H1 (cell line): ENCODE results near the gene RAB10. TPM values are rescaled to one million over a fixed set of nuclear protein-coding genes. Genes with fewer than 3 reads are reported as not detected.

Experiments used
- CTCF ChIA-PET: fragments of 300-600 bp; sonication (Branson Sonifier 250); formaldehyde crosslinking; loops from one replicate; lab custom pipeline; 2021; ENCODE audit not compliant: partially characterized antibody; lab: Charles Lee
- POLR2A ChIA-PET: fragments of 300-600 bp; sonication (Branson Sonifier 250); formaldehyde crosslinking; loops from one replicate; lab custom pipeline; 2021; ENCODE audit warnings: inconsistent platforms; ENCODE audit not compliant: partially characterized antibody; lab: Charles Lee
- DNase-seq, 2 experiments: peaks; one replicate each; pipeline versions ENCODE4 v3.0.0 to v3.0.0-alpha.2; 2010 to 2022; ENCODE audit warnings: low spot score in 2 of 2, low read depth in 1 of 2, mixed read lengths in 1 of 2
- FAIRE-seq: peaks from 2 replicates; lab custom pipeline; 2011; peaks lifted over from hg19 to GRCh38; lab: Jason Lieb, UNC
- H2AFZ ChIP-seq: 2 replicates; pipeline ENCODE4 v1.8.1; 2012; ENCODE audit warnings: low read length, inconsistent platforms
- H2AK5ac ChIP-seq: 2 replicates; pipeline ENCODE4 v1.6.1; 2013; ENCODE audit warnings: low read depth, low read length
- H2BK120ac ChIP-seq: replicated peaks from 2 replicates; pipeline ENCODE3; 2013; ENCODE audit warnings: low read depth, low read length, inconsistent platforms
- H2BK12ac ChIP-seq: 2 replicates; pipeline ENCODE4 v1.6.1; 2013; ENCODE audit warnings: low read depth, low read length
- H2BK15ac ChIP-seq: 2 replicates; pipeline ENCODE4 v1.6.1; 2013; ENCODE audit warnings: low read length
- H2BK20ac ChIP-seq: 2 replicates; pipeline ENCODE4 v1.6.1; 2013; ENCODE audit warnings: low read length
- H2BK5ac ChIP-seq: 2 replicates; pipeline ENCODE4 v1.6.1; 2013; ENCODE audit warnings: low read depth, low read length
- H3K14ac ChIP-seq: 2 replicates; pipeline ENCODE4 v1.6.1; 2013; ENCODE audit warnings: inconsistent platforms; ENCODE audit not compliant: insufficient read length
- H3K18ac ChIP-seq: 2 replicates; pipeline ENCODE4 v1.6.1; 2013; ENCODE audit warnings: low read length; ENCODE audit errors: extremely low read depth
- H3K23ac ChIP-seq: 2 replicates; pipeline ENCODE4 v1.6.1; 2013; ENCODE audit warnings: inconsistent platforms; ENCODE audit not compliant: insufficient read length
- H3K23me2 ChIP-seq: 2 replicates; pipeline ENCODE4 v1.6.1; 2013; ENCODE audit warnings: low read depth, low read length
- H3K27ac ChIP-seq: 2 replicates; pipeline ENCODE4 v1.6.1; 2011; ENCODE audit warnings: low read depth, low read length, inconsistent platforms
- H3K27me3 ChIP-seq, 4 experiments: replicated peaks in 1 of 4; 1 replicate in 1 of 4; 2 replicates in 3 of 4; pipeline versions ENCODE4 v1.6.1 to v1.8.1; 2011 to 2013; ENCODE audit warnings: low read length in 3 of 4, mild to moderate bottlenecking in 3 of 4, inconsistent platforms in 2 of 4, mixed read lengths in 2 of 4, moderate library complexity in 1 of 4; ENCODE audit not compliant: control insufficient read depth in 3 of 4, insufficient read depth in 3 of 4; ENCODE audit errors: extremely low read depth in 1 of 4
- H3K36me3 ChIP-seq, 4 experiments: 2 replicates each; pipeline versions ENCODE4 v1.6.1 to v1.8.1; 2011 to 2013; ENCODE audit warnings: mild to moderate bottlenecking in 4 of 4, low read length in 3 of 4, moderate library complexity in 2 of 4, control low read depth in 1 of 4, inconsistent platforms in 1 of 4; ENCODE audit not compliant: insufficient read depth in 4 of 4, control insufficient read depth in 2 of 4
- H3K4ac ChIP-seq: replicated peaks from 2 replicates; pipeline ENCODE3; 2013; ENCODE audit warnings: low read length, low read depth, mixed read lengths, inconsistent platforms; ENCODE audit not compliant: insufficient read length
- H3K4me1 ChIP-seq, 4 experiments: replicated peaks in 1 of 4; 1 replicate in 1 of 4; 2 replicates in 3 of 4; pipeline versions ENCODE4 v1.6.1 to v1.8.1; 2011 to 2013; ENCODE audit warnings: low read length in 3 of 4, inconsistent platforms in 2 of 4, mixed read lengths in 1 of 4; ENCODE audit not compliant: insufficient read depth in 4 of 4, control insufficient read depth in 3 of 4
- H3K4me2 ChIP-seq, 2 experiments: 2 replicates each; pipeline versions ENCODE4 v1.6.1 to v1.8.1; 2011 to 2013; ENCODE audit warnings: low read depth in 2 of 2, low read length in 2 of 2, control low read depth in 1 of 2, inconsistent platforms in 1 of 2, mild to moderate bottlenecking in 1 of 2; ENCODE audit not compliant: insufficient read depth in 1 of 2
- H3K4me3 ChIP-seq, 4 experiments: fragments of 200-600, 300-600 bp in 1 of 4; sonication (generic), shearing (Covaris generic), sonication (Bioruptor Twin) in 1 of 4; 2 replicates each; pipeline versions ENCODE4 v1.5.1 to v1.8.1; 2011 to 2016; ENCODE audit warnings: low read length in 4 of 4, low read depth in 3 of 4, control low read depth in 2 of 4, inconsistent platforms in 2 of 4, mild to moderate bottlenecking in 2 of 4, mixed read lengths in 1 of 4, moderate library complexity in 1 of 4; ENCODE audit not compliant: insufficient read depth in 2 of 4; ENCODE audit errors: extremely low read depth in 1 of 4
- H3K56ac ChIP-seq: replicated peaks from 2 replicates; pipeline ENCODE3; 2013; ENCODE audit warnings: low read depth, mild to moderate bottlenecking, mixed read lengths, low read length, inconsistent platforms; ENCODE audit not compliant: insufficient read length
- H3K79me1 ChIP-seq: 2 replicates; pipeline ENCODE4 v1.6.1; 2013; ENCODE audit warnings: low read depth, low read length, control low read depth
- H3K79me2 ChIP-seq, 2 experiments: 2 replicates each; pipeline versions ENCODE4 v1.6.1 to v1.8.1; 2012 to 2013; ENCODE audit warnings: low read length in 2 of 2, mild to moderate bottlenecking in 2 of 2, inconsistent platforms in 1 of 2; ENCODE audit not compliant: insufficient read depth in 2 of 2, control insufficient read depth in 1 of 2
- H3K9ac ChIP-seq, 4 experiments: replicated peaks in 1 of 4; 1 replicate in 1 of 4; 2 replicates in 3 of 4; pipeline versions ENCODE4 v1.6.1 to v1.8.1; 2011 to 2013; ENCODE audit warnings: low read depth in 3 of 4, low read length in 3 of 4, control low read depth in 2 of 4, mild to moderate bottlenecking in 2 of 4, moderate library complexity in 2 of 4, inconsistent platforms in 1 of 4; ENCODE audit errors: extremely low read depth in 1 of 4
- H3K9me3 ChIP-seq, 2 experiments: 2 replicates each; pipeline versions ENCODE4 v1.6.1 to v1.8.1; 2012 to 2013; ENCODE audit warnings: mild to moderate bottlenecking in 2 of 2, moderate library complexity in 2 of 2, control low read depth in 1 of 2, inconsistent platforms in 1 of 2, low read depth in 1 of 2, low read length in 1 of 2, mixed read lengths in 1 of 2; ENCODE audit not compliant: insufficient read depth in 2 of 2
- H4K20me1 ChIP-seq, 2 experiments: replicated peaks in 1 of 2; 2 replicates each; pipeline versions ENCODE3 to v1.8.1; 2011 to 2013; ENCODE audit warnings: inconsistent platforms in 2 of 2, low read length in 2 of 2, mild to moderate bottlenecking in 1 of 2; ENCODE audit not compliant: insufficient read depth in 2 of 2, control insufficient read depth in 1 of 2
- H4K5ac ChIP-seq: 2 replicates; pipeline ENCODE4 v1.6.1; 2013; ENCODE audit warnings: low read length, low read depth, mixed read lengths, inconsistent platforms; ENCODE audit not compliant: insufficient read length
- H4K8ac ChIP-seq: 2 replicates; pipeline ENCODE4 v1.8.0; 2013; ENCODE audit warnings: mild to moderate bottlenecking, moderate library complexity, low read length, inconsistent platforms; ENCODE audit not compliant: insufficient read depth; ENCODE audit errors: extremely low read depth
- H4K91ac ChIP-seq: replicated peaks from 2 replicates; pipeline ENCODE3; 2013; ENCODE audit warnings: low read length, mixed read lengths, inconsistent platforms; ENCODE audit not compliant: insufficient read length
- KDM4A ChIP-seq: IDR thresholded peaks from one replicate; pipeline ENCODE4 v1.7.1; 2012; ENCODE audit warnings: low read depth, mild to moderate bottlenecking, moderate library complexity, low read length, inconsistent platforms; ENCODE audit not compliant: severe bottlenecking
- POLR2A ChIP-seq, 2 experiments: IDR thresholded peaks; 1 replicate in 1 of 2; 2 replicates in 1 of 2; pipeline ENCODE4 v1.6.1; 2011; ENCODE audit warnings: low read depth in 2 of 2, low read length in 2 of 2, mild to moderate bottlenecking in 2 of 2; ENCODE audit errors: control extremely low read depth in 1 of 2
- POLR2AphosphoS5 ChIP-seq: IDR thresholded peaks from 2 replicates; pipeline ENCODE4 v1.6.1; 2011; ENCODE audit warnings: low read depth, low read length
- TAF7 ChIP-seq: optimal IDR thresholded peaks from 2 replicates; pipeline ENCODE3; 2011; ENCODE audit warnings: low read depth, mild to moderate bottlenecking, inconsistent platforms, low read length, moderate library complexity, borderline replicate concordance
- WGBS, 2 experiments: shearing (Covaris generic) in 1 of 2; methylation state at CpG; one replicate each; pipeline versions ENCODE4 v1.1.6 to v1.1.7; 2013 to 2015; ENCODE audit warnings: low lambda C conversion rate in 2 of 2, mixed read lengths in 2 of 2, inconsistent platforms in 1 of 2, low coverage in 1 of 2, missing lambda C conversion rate in 1 of 2; ENCODE audit not compliant: insufficient replicate concordance in 2 of 2, insufficient coverage in 1 of 2, insufficient read length in 1 of 2; ENCODE audit errors: extremely low coverage in 1 of 2, missing lambda C conversion rate in 1 of 2; 5-methylcytosine and 5-hydroxymethylcytosine counted together
- polyA plus RNA-seq, 7 experiments: library from polyadenylated mRNA; depleted of rRNA in 3 of 7; stranded (reverse) in 5 of 7; unstranded in 2 of 7; fragments of >200 nt in 5 of 7; fragments of 200-250 nt in 2 of 7; gene quantifications; 1 replicate in 5 of 7; 2 replicates in 1 of 7; 4 replicates in 1 of 7; pipeline versions ENCODE4 v1.2.1 to v1.2.3, GENCODE V29; 2011 to 2013; ENCODE audit warnings: missing spikeins in 2 of 7, mixed read lengths in 2 of 7
- total RNA-seq: library from RNA; stranded (reverse); fragmentation: NEBNext Ultra II Directional; extraction: Animal tissue kit (Norgen Biotek cat#: 25700); gene quantifications from 2 replicates; pipeline ENCODE4 v1.2.1, GENCODE V29; 2021
- TF ChIP-seq, protein P1 (sequence below): IDR thresholded peaks from 2 replicates; pipeline ENCODE4 v1.6.1; 2012; ENCODE audit warnings: low read length, inconsistent platforms

The RAB10 gene
- total and polyA plus RNA-seq, 2 of the 8 experiments (the other 6 are each of a cell fraction or from before 2014, with no cell fraction given): 42.6 to 136 TPM

DNA sequence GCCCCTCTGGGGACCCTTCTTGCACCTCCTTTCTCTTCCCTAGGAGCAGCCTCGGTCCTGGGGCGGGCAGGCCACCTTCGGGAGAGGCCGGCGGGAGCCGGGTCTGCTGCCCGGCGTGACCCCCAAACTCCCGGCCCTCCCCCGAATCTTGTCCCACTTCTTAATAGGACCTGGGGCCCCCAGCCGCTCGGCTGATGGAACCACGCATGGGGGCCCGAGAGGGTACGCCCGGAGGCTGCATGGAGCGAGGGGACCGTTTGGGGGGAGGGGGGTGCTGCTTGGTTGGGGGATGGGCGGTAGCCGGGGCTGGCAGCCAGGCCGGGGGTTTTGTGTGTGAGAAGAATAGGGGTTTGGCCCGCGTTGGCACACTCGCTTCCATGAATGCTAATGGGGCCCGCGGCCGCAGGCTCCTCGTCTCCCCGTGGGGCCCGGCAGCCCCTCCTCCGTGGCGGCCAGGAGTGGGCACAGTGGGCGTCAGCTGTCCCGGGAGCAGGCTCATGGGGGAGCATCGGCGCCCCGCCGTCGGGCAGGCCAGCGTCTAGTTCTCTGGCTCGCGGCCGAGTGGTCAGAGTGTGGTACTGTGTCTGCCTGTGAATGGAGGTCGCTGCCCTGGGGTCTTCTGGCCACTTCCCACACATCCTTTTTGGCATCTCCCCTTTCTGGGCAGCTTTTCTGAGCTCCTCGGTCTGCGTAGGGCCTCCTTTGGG is 140.0 kb downstream of the RAB10 start:
- no peak overlapping the region for H2AFZ ChIP-seq
- POLR2A ChIA-PET: interaction anchor here (7.3 kb wide), 1 partner anchor 13 kb away, joined by 65 read pairs; no protein-coding TSS in a partner anchor
- H3K79me1 ChIP-seq: peaks cover 8% of the 10 kb centered on the region
- no peak overlapping the region for H3K14ac ChIP-seq
- H3K4me1 ChIP-seq: peaks cover 4 to 15% (median 6%) of the 10 kb centered on the region in 4 experiments; a peak in 5 of 7 replicates
- H2BK15ac ChIP-seq: no peak overlapping the region
- no peak overlapping the region for H3K27ac ChIP-seq
- peak overlapping the region; percentile 24; the same call in 1 of the 2 replicates for H2BK5ac ChIP-seq
- no peak overlapping the region for H2AK5ac ChIP-seq
- H2BK20ac ChIP-seq: no peak overlapping the region
- no peak overlapping the region for H3K23ac ChIP-seq
- H3K27me3 ChIP-seq: peaks cover 0 to 2% (median 0%) of the 10 kb centered on the region in 4 experiments; a peak in 3 of 7 replicates
- no peak for FAIRE-seq
- no peak overlapping the region for H3K4ac ChIP-seq
- peak overlapping the region; percentile 69 to 97 (median 70) for H3K4me3 ChIP-seq
- no peaks in the 10 kb centered on the region for H3K9me3 ChIP-seq
- H3K36me3 ChIP-seq: peaks cover 0 to 9% (median 2%) of the 10 kb centered on the region in 4 experiments; a peak in 3 of 8 replicates
- H3K23me2 ChIP-seq: peaks cover 13% of the 10 kb centered on the region
- H4K5ac ChIP-seq: no peak overlapping the region
- TF ChIP-seq TAF7 (no peak), KDM4A (peak; percentile 10), POLR2A (IDR thresholded peaks at IDR 0.05; ENCODE audit: control extremely low read depth in 1 of 2, low read depth in 2 of 2, low read length in 2 of 2) (no peak), POLR2AphosphoS5 (no peak)
- TF ChIP-seq, protein P1, sequence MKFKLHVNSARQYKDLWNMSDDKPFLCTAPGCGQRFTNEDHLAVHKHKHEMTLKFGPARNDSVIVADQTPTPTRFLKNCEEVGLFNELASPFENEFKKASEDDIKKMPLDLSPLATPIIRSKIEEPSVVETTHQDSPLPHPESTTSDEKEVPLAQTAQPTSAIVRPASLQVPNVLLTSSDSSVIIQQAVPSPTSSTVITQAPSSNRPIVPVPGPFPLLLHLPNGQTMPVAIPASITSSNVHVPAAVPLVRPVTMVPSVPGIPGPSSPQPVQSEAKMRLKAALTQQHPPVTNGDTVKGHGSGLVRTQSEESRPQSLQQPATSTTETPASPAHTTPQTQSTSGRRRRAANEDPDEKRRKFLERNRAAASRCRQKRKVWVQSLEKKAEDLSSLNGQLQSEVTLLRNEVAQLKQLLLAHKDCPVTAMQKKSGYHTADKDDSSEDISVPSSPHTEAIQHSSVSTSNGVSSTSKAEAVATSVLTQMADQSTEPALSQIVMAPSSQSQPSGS: no peak
- TF ChIP-seq, all 59 proteins: peak for 1
- H4K8ac ChIP-seq: peak overlapping the region; percentile 35; the same call in 1 of the 2 replicates
- H4K20me1 ChIP-seq: peaks cover 2 to 20% of the 10 kb centered on the region in 2 experiments
- no peak overlapping the region for H3K56ac ChIP-seq
- 0 out of 2 replicates have a peak overlapping the region, but pooled peaks have one; percentile 48 for H3K18ac ChIP-seq
- 5% methylated on average over 24 of the region's 46 CpGs; no CpG with 5 or more reads in 1 of the 2 experiments for WGBS, 2 experiments
- H2BK12ac ChIP-seq: no peak overlapping the region
- peaks cover 0 to 11% of the 10 kb centered on the region in 2 experiments; a peak in 1 of 4 replicates for H3K79me2 ChIP-seq
- peak overlapping the region; percentile 56 for H4K91ac ChIP-seq
- CTCF ChIA-PET: interaction anchor here (0.9 to 3.2 kb wide), 4 partner anchors 11 to 321 kb away, joined by 3 to 23 read pairs (median 3); no protein-coding TSS in a partner anchor
- H2BK120ac ChIP-seq: no peak overlapping the region
- H3K9ac ChIP-seq: peak overlapping the region; percentile 34 to 60 (median 52); a peak in 5 of 7 replicates
- H3K4me2 ChIP-seq: peak overlapping the region; percentile 72 to 81
- peak in 1 of 2 experiments; percentile 62 for DNase-seq
